ENCODE measurements around the gene GABBR2. TPM values are rescaled to one million over a fixed set of nuclear protein-coding genes. Genes with fewer than 3 reads are reported as not detected.
A peak's percentile ranks its signal among the peaks of the same experiment; 100 is the strongest.

The GABBR2 gene
- total RNA-seq, 1 donor from 2014 or later, result 0.24 TPM

DNA sequence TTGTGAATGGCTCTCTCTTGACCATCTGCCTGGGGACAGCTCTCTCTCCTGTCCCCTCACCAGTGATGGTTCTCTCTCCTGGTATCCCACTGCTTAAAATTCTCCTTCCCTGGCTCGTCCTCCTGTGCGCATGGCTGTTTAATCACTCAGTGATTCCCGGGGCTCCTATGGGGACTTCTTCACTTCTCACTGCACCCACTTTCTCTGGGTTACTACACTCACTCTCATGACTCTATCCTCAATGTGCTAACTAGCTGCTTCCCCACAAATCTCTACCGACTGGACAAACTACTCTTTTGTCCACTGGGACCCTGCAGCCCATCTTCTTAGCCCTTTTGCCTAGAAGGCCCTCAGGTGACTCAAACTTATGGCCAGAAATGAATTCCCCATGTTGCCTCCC lies 364.2 kb downstream of the GABBR2 start:
- Histone ChIP-seq H3K27ac (no peak overlapping the region), H3K27me3 (ENCODE audit: low read depth) (no peaks in the 10 kb centered on the region), H3K36me3 (no peaks in the 10 kb centered on the region), H3K4me3 (no peak overlapping the region), H3K9me3 (no peaks in the 10 kb centered on the region), H3K4me1 (peaks cover 8% of the 10 kb centered on the region)
- TF ChIP-seq, protein P1, sequence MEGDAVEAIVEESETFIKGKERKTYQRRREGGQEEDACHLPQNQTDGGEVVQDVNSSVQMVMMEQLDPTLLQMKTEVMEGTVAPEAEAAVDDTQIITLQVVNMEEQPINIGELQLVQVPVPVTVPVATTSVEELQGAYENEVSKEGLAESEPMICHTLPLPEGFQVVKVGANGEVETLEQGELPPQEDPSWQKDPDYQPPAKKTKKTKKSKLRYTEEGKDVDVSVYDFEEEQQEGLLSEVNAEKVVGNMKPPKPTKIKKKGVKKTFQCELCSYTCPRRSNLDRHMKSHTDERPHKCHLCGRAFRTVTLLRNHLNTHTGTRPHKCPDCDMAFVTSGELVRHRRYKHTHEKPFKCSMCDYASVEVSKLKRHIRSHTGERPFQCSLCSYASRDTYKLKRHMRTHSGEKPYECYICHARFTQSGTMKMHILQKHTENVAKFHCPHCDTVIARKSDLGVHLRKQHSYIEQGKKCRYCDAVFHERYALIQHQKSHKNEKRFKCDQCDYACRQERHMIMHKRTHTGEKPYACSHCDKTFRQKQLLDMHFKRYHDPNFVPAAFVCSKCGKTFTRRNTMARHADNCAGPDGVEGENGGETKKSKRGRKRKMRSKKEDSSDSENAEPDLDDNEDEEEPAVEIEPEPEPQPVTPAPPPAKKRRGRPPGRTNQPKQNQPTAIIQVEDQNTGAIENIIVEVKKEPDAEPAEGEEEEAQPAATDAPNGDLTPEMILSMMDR (IDR thresholded peaks at IDR 0.05), result no peak
- intact Hi-C loops (cut with DNase I), result no loop called here
- no peak for ATAC-seq
- no peak for DNase-seq

- no peaks in the 10 kb centered on the region for H3K36me3 ChIP-seq
- H3K27me3 ChIP-seq (ENCODE audit: low read depth), result no peaks in the 10 kb centered on the region
- no peaks in the 10 kb centered on the region for H3K9me3 ChIP-seq
- ATAC-seq (no peak), DNase-seq (no peak)
- H3K4me1 ChIP-seq, result peaks cover 8% of the 10 kb centered on the region
- TF ChIP-seq, protein P1 (IDR thresholded peaks at IDR 0.05), result no peak
- H3K27ac ChIP-seq, result no peak overlapping the region
- H3K4me3 ChIP-seq, result no peak overlapping the region
- intact Hi-C loops (cut with DNase I), result no loop called here
Observed at GRCh38 chr9:98342820-98343210, 365.9 kb downstream of the GABBR2 start.

- H3K4me3 ChIP-seq, result no peak overlapping the region
- ATAC-seq, result peak in 1 of 2 donors; percentile 43
- H3K36me3 ChIP-seq, result no peaks in the 10 kb centered on the region
- intact Hi-C loops (cut with DNase I), result no loop called here
- H3K27me3 ChIP-seq (ENCODE audit: low read depth), result no peaks in the 10 kb centered on the region
- H3K9me3 ChIP-seq, result no peaks in the 10 kb centered on the region
- TF ChIP-seq, protein P1 (IDR thresholded peaks at IDR 0.05), result no peak
- H3K27ac ChIP-seq, result no peak overlapping the region
- H3K4me1 ChIP-seq, result peaks cover 8% of the 10 kb centered on the region
- DNase-seq, result no peak
Observed at GRCh38 chr9:98342098-98342819, 366.5 kb downstream of the GABBR2 start.

DNA sequence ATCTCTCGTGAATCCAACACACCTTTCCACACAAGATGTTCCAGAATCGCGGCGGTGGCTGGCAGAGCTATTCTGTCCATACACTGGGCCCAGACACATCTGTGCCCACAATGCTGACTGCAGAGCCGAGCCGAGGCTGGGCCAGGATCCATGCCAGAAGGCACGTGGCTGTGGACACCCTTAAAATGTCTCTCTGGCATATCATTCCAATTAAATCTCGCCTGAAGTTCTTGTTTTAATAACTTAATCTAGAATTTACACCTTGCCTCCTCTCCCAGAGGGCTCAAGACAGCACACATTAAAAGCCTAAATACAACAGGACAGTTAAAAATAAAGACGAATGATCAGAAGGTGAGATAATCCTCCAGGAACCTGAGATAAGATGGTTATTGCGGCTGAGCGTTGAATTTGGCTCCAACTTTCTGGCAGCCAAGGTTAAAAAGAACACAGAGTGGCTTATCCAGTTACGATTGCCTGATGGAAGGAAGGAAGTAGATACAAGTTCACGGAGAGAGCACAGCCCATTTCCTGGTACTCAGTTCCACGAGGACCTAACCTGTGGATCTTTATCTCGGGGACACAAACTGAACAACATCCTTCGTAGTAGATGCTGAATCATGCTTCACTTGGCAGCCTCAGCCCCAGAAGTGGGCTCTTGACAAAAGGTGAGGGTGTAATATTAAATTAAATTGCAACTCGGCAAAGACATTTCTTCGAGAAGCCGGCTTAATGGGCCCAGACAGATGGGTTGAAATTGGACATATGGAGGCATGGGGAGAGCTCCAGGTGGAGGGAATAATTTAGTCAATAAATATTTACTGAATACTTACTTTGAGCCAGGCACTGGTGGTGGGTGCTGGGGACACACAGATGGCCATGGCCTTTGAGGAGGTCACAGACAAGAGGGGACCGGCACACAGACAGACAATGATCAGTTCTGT lies 367.3 kb downstream of the GABBR2 start:
- TF ChIP-seq, protein P1 (IDR thresholded peaks at IDR 0.05), result no peak
- Histone ChIP-seq H3K9me3 (no peaks in the 10 kb centered on the region), H3K36me3 (no peaks in the 10 kb centered on the region), H3K27me3 (ENCODE audit: low read depth) (no peaks in the 10 kb centered on the region), H3K4me3 (no peak overlapping the region), H3K27ac (no peak overlapping the region), H3K4me1 (peaks cover 8% of the 10 kb centered on the region)
- DNase-seq (no peak), ATAC-seq (no peak)
- intact Hi-C loops (cut with DNase I), result no loop called here

GRCh38 chr9:98339987-98340800 lies 368.5 kb downstream of the GABBR2 start:
- DNase-seq (no peak), ATAC-seq (no peak)
- Histone ChIP-seq H3K27ac (no peak overlapping the region), H3K27me3 (ENCODE audit: low read depth) (no peaks in the 10 kb centered on the region), H3K36me3 (no peaks in the 10 kb centered on the region), H3K9me3 (no peaks in the 10 kb centered on the region), H3K4me3 (no peak overlapping the region), H3K4me1 (peaks cover 8% of the 10 kb centered on the region)
- TF ChIP-seq, protein P1 (IDR thresholded peaks at IDR 0.05), result no peak
- intact Hi-C loops (cut with DNase I), result no loop called here

Measured in lower lobe of right lung (tissue), 2 donors.